OCI-LY3 (cell line): ENCODE data around the gene TSPEAR.

Source experiments
- H2AFZ ChIP-seq: fragments of 200-600, 300-600 bp; shearing (Covaris generic); 2 replicates; pipeline ENCODE4 v1.6.0; 2014; ENCODE audit warnings: antibody characterized with exemption, low read depth, low read length
- H3K27ac ChIP-seq: fragments of 200-600, 300-600 bp; sonication (generic); 2 replicates; pipeline ENCODE4 v1.5.1; 2014; ENCODE audit warnings: mild to moderate bottlenecking, low read length, moderate library complexity, mixed read lengths
- H3K27me3 ChIP-seq: fragments of 200-600, 300-600 bp; sonication (generic); 2 replicates; pipeline ENCODE4 v1.6.1; 2014; ENCODE audit warnings: low read depth, low read length, mixed read lengths
- H3K36me3 ChIP-seq: fragments of 200-600, 300-600 bp; sonication (generic); replicated peaks from 2 replicates; pipeline ENCODE3; 2014; ENCODE audit warnings: low read depth, low read length, mixed read lengths
- H3K4me1 ChIP-seq: fragments of 300-600, 200-600 bp; sonication (generic); 2 replicates; pipeline ENCODE4 v1.6.1; 2014; ENCODE audit warnings: low read length, mixed read lengths
- H3K4me2 ChIP-seq: fragments of 200-600, 300-600 bp; sonication (generic); 2 replicates; pipeline ENCODE4 v1.6.1; 2014; ENCODE audit warnings: low read length, mixed read lengths
- H3K4me3 ChIP-seq: fragments of 300-600, 200-600 bp; sonication (generic); 2 replicates; pipeline ENCODE4 v1.5.1; 2014; ENCODE audit warnings: antibody characterized with exemption, mild to moderate bottlenecking, low read length, moderate library complexity
- H3K79me2 ChIP-seq: fragments of 300-600, 200-600 bp; shearing (Covaris generic); 2 replicates; pipeline ENCODE4 v1.6.1; 2014; ENCODE audit warnings: mild to moderate bottlenecking, low read length, mixed read lengths
- H3K9ac ChIP-seq: fragments of 300-600, 200-600 bp; shearing (Covaris generic); 2 replicates; pipeline ENCODE4 v1.6.0; 2014; ENCODE audit warnings: mild to moderate bottlenecking, low read length, moderate library complexity
- H3K9me3 ChIP-seq: fragments of 200-600, 300-600 bp; shearing (Covaris generic); 2 replicates; pipeline ENCODE4 v1.6.1; 2014; ENCODE audit warnings: low read length, mixed read lengths; ENCODE audit not compliant: insufficient read depth
- H4K20me1 ChIP-seq: fragments of 200-600, 300-600 bp; sonication (generic); 2 replicates; pipeline ENCODE4 v1.6.1; 2016; ENCODE audit warnings: low read length, mixed read lengths; ENCODE audit not compliant: insufficient read depth
- EZH2phosphoT487 ChIP-seq: fragments of 200-600 bp; shearing (Covaris generic); IDR thresholded peaks from 2 replicates; pipeline ENCODE4 v1.6.1; 2018; ENCODE audit warnings: antibody characterized with exemption, mixed run types, low read depth
- TF ChIP-seq, protein P1 (sequence below): fragments of 200-600, 300-600 bp; sonication (generic); IDR thresholded peaks from 2 replicates; pipeline ENCODE4 v1.5.1; 2014; ENCODE audit warnings: antibody characterized with exemption, low read length, low read depth

TSPEAR gene

DNA sequence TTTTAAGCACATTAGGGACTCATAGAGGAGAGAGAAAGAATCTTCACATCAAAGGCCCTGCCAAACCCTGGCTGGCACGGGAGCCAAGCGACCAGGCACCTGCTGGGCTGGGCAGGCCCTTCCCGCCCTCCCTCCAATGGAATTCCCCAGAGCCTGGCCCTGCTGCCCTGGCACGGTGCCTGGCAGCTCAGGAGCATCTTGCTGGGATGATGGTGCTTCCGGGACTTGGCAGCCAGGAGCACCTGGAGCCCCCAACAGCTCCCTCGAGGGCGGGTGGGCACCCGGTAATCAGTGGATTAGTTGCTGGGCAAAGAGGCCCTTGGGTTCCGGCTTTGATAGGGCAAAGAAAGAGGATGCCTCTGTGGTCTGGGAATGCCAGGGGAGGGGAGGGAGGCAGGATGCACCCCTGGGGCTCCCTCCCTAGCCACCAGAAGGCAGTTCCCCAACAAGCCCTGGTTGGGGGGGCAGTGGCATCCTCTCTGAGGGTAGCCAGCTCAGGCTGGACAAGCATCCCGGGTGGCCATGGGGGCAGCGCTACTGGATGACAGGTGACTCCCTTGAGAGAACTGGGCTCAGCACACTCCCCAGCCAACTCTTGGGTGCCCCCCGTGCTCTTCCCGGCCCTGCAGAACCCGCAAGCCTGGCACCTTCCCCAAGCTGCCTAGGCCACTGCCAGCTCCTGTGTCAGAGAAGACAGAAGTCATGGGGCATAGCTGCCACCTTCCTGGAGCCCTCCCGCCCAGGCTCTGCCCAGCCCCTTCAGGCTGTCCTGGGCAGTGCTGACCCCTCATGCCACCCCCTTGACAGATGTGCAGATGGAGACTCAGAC lies 197.8 kb downstream of the TSPEAR start:
- no peak overlapping the region for H2AFZ ChIP-seq
- peaks cover 3% of the 10 kb centered on the region; the same call in 1 of the 2 replicates for H3K4me1 ChIP-seq
- no peaks in the 10 kb centered on the region for H3K79me2 ChIP-seq
- no peak overlapping the region for H3K9ac ChIP-seq
- H3K9me3 ChIP-seq, result no peaks in the 10 kb centered on the region
- H3K36me3 ChIP-seq, result no peaks in the 10 kb centered on the region
- no peak for TF ChIP-seq EZH2phosphoT487
- no peak overlapping the region for H3K27ac ChIP-seq
- H3K4me2 ChIP-seq, result no peak overlapping the region
- H3K4me3 ChIP-seq, result no peak overlapping the region
- H4K20me1 ChIP-seq, result no peaks in the 10 kb centered on the region
- H3K27me3 ChIP-seq, result no peaks in the 10 kb centered on the region; the same call in none of the 2 replicates

DNA sequence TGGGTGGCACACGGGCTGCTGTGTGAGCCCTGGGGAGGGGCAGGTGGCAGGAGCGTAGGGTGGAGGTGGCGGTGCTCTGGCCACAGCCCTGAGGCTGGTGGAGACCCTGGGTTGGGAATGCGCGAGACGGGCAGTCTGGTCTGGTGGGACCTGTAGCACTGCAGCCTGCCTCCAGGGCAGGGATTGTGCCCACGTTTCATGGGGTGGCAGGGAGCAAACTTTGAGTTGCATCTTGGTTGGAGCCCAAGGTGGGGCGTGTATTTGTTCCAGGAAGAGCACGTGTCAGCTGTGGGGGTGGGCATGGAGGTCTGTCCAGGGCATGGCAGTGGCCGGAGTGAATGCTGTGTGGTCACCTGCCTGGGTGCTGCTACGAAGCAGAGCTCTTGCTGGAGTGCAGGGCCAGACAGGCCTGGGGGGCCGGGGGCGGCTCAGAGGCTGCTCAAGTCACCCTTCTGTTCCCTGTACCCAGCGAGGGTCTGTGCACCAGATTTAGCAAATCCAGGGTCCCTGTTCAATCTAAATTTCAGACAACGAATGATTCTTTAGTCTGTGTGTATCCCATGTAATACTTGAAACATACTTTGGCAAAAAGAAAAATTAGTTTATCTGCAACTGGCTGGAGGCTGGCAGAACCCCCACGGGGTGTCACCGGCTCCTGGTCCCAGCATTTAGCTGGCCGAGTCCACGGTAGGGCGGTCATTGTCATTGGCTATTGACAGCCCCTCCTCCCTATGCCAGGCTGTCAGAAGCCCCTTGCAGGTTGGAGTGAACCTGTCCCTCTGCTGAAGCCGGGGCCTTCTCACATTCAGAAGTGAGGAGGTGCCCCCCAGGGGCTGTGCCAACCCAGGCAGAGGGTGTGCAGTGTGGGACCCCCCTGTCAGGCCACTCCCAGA lies 198.6 kb downstream of the TSPEAR start:
- no peak for TF ChIP-seq EZH2phosphoT487
- TF ChIP-seq, protein P1, sequence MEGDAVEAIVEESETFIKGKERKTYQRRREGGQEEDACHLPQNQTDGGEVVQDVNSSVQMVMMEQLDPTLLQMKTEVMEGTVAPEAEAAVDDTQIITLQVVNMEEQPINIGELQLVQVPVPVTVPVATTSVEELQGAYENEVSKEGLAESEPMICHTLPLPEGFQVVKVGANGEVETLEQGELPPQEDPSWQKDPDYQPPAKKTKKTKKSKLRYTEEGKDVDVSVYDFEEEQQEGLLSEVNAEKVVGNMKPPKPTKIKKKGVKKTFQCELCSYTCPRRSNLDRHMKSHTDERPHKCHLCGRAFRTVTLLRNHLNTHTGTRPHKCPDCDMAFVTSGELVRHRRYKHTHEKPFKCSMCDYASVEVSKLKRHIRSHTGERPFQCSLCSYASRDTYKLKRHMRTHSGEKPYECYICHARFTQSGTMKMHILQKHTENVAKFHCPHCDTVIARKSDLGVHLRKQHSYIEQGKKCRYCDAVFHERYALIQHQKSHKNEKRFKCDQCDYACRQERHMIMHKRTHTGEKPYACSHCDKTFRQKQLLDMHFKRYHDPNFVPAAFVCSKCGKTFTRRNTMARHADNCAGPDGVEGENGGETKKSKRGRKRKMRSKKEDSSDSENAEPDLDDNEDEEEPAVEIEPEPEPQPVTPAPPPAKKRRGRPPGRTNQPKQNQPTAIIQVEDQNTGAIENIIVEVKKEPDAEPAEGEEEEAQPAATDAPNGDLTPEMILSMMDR, result no peak

DNA sequence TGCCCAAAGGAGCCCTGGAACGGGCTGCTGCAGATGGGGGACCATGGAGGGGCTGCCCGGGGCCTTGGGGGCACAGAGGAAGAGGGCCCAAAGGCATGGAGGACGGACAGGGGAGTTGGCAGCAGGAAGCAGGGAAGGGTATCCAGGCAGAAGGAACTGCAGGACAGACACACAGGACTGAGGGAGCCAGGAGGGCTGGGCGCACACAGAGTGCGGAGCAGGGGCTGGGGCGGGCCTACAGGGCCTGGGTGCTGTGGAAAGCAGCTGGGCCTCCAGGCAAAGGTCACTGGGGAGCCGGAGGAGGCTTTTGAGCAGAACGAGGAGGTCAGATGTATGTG lies 199.5 kb downstream of the TSPEAR start:
- H3K4me2 ChIP-seq, result no peak overlapping the region
- no peak overlapping the region for H3K27ac ChIP-seq
- peaks cover 3% of the 10 kb centered on the region; the same call in 1 of the 2 replicates for H3K4me1 ChIP-seq
- H3K27me3 ChIP-seq, result no peaks in the 10 kb centered on the region; the same call in none of the 2 replicates
- no peaks in the 10 kb centered on the region for H3K79me2 ChIP-seq
- TF ChIP-seq, protein P1, result no peak
- TF ChIP-seq EZH2phosphoT487, result no peak
- H3K9ac ChIP-seq, result no peak overlapping the region
- H3K36me3 ChIP-seq, result no peaks in the 10 kb centered on the region
- no peak overlapping the region for H3K4me3 ChIP-seq
- H4K20me1 ChIP-seq, result no peaks in the 10 kb centered on the region
- no peak overlapping the region for H2AFZ ChIP-seq
- H3K9me3 ChIP-seq, result no peaks in the 10 kb centered on the region

More for the DNA sequence above, 198.6 kb downstream of the TSPEAR start:
- Histone ChIP-seq H2AFZ (no peak overlapping the region), H3K4me3 (no peak overlapping the region), H3K27me3 (no peaks in the 10 kb centered on the region; the same call in none of the 2 replicates), H4K20me1 (no peaks in the 10 kb centered on the region), H3K36me3 (no peaks in the 10 kb centered on the region), H3K4me2 (no peak overlapping the region), H3K27ac (no peak overlapping the region), H3K79me2 (no peaks in the 10 kb centered on the region), H3K4me1 (peaks cover 3% of the 10 kb centered on the region; the same call in 1 of the 2 replicates), H3K9me3 (no peaks in the 10 kb centered on the region), H3K9ac (no peak overlapping the region)

DNA sequence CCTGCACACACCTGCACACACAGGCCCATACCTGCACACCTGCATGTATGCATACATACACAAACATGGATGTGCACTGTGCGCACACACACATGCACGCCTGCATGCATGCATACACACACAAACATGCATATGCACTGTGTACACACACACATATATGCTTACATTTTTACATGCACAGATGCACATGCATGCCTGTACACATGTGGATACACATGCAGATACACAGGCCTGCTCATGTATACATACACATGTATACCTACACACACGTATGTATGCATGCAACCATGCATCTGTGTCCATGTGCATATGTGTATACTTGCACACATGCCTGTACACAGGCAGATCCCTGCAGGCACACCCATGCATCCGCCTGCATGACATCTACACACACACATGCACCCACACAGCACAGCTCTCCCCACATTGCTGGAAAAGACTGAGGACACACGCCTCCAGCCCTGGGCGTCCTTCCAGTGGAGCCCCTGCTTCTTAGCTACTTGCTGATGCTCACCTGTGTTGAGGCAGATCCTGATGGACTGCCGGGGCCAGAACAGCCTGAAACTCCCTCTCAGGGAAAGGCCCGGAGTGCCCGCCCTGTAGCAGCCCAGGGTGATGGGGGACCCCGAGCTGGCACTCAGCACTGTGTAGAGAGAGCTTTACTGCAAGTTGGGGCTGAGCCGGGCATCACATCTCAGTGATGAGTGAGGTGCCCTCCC lies 200.0 kb downstream of the TSPEAR start:
- Histone ChIP-seq H3K27me3 (no peaks in the 10 kb centered on the region; the same call in none of the 2 replicates), H3K36me3 (no peaks in the 10 kb centered on the region), H3K9ac (no peak overlapping the region), H3K27ac (no peak overlapping the region), H3K4me1 (peaks cover 3% of the 10 kb centered on the region; the same call in 1 of the 2 replicates), H2AFZ (no peak overlapping the region), H3K4me3 (no peak overlapping the region), H4K20me1 (no peaks in the 10 kb centered on the region), H3K4me2 (no peak overlapping the region), H3K79me2 (no peaks in the 10 kb centered on the region), H3K9me3 (no peaks in the 10 kb centered on the region)
- TF ChIP-seq EZH2phosphoT487, result no peak
- TF ChIP-seq, protein P1, result no peak
